GM21737 (cell line): ENCODE results near the gene TLE2.
"Not testable (repeated sequence)": the region's sequence is repeated elsewhere in the genome, so short reads cannot be mapped to it uniquely, and the experiment has no call there.

Source experiments
- ATAC-seq: cut with Tn5 transposase; IDR thresholded peaks from one replicate; pipeline ENCODE4 v1.9.1; 2021; ENCODE audit warnings: mild to moderate bottlenecking, moderate library complexity; ENCODE audit not compliant: unreplicated experiment

TLE2 gene

DNA sequence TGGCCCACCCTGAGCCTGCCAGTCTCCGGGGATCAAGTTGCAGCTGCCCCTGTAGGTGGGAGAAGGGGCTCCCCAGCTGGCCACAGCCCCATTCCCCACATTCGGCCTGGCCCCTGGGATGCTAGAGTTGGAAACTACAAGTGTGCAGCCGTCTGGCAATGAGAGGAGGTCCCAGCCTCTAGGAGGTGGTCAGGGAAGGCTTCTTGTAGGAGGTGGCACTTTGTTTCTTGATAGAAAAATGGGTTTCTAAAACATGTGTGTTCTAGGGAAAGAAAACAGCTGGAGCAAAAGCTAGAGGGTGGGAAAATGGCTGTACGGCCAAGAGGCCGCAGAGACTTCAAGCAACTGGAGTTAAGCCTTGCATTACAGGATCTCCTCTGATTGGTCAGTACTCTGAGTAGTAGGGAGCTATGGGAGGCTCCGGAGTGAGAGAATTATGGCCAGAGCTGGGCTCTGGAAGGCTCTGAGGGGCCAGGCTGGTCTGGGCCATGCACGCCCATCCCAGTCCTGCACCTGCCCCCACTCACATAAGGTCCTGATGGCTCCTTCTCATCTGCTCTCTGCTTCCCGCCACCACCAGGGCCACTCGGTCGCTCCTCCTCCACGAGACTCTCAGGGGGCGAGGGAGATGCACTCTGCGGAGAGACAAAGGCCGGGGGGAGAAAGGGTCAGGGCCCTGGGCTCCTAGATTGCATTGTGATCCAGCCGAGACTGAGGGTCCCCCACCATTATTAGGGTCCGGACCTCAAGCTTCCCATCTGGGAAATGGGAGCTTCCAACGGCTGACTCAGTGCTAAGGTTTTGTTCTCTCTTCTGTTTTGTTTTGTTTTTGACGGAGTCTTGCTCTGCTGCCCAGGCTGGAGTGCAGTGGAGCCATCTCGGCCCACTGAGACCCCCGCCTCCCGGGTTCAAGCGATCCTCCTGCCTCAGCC is 13.7 kb downstream of the TLE2 start:
- ATAC-seq = no peak

DNA sequence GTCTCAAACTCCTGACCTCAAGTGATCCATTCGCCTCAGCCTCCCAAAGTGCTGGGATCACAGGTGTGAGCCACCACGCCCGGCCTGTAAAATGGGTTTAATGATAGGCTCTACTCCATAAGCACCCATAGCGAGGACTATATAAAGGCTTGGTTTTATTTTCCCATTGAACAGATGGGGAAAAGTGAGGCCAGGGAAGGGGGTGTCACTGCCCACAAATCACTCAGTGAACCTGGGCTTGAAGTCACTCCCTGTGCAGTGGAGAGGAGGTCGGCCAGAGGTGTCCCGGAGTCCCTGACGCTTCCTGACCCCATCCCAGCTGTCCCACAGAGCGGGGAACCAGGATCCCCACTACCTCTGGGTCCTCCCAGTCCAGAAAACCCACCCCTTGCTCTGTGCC is 14.9 kb downstream of the TLE2 start:
- ATAC-seq = no peak

- ATAC-seq = no peak
These were observed 15.8 kb downstream of the TLE2 start for GRCh38 chr19:3013263-3013725.

GRCh38 chr19:3012621-3013262 is 16.3 kb downstream of the TLE2 start:
- ATAC-seq = no peak

- not testable (repeated sequence) for ATAC-seq
These were observed 17.0 kb downstream of the TLE2 start for GRCh38 chr19:3012059-3012458.

DNA sequence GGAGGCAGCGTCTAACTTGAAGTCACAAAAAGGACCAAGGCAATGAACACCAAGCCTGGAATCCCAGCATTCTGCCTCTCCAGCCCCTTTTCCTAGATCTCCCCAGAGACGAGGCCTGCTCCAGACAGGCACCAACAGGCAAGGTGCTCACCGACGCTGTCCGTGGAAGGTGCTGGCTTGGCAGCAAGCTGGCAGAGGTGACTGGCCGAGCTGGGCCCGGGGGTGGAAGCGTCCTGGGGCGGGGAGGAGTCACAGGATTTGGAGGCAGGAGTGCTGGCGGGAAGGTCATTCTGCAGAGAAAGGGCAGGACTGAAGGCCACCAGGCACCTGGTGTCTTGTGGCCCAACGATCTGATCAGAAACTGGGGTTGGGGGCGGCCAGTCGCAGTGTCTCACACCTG is 18.2 kb downstream of the TLE2 start:
- no peak for ATAC-seq

DNA sequence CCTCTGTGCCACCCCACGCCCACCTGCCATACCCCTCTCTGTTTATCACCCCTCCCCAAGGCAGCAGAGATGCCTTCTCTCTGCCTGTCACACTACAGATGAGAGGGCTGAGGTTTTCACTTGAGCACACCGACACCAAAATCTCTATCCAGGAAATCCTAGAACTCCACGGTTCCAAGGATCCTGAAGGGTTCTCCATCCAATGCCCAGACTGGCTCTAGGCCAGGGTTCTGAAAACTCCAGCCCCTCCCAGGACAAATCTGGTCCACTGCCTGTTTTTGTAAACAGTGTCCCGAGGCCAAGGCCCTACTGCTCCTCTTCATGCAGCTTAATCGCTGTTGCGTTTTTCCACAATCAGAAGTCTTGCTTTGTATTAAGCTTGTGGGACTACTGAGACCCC is 20.1 kb downstream of the TLE2 start:
- ATAC-seq = no peak

GRCh38 chr19:3007975-3008374 is 21.1 kb downstream of the TLE2 start:
- ATAC-seq = no peak

GRCh38 chr19:3006075-3006767 is 22.9 kb downstream of the TLE2 start:
- no peak for ATAC-seq

GRCh38 chr19:3005345-3005744 is 23.7 kb downstream of the TLE2 start:
- ATAC-seq = no peak

DNA sequence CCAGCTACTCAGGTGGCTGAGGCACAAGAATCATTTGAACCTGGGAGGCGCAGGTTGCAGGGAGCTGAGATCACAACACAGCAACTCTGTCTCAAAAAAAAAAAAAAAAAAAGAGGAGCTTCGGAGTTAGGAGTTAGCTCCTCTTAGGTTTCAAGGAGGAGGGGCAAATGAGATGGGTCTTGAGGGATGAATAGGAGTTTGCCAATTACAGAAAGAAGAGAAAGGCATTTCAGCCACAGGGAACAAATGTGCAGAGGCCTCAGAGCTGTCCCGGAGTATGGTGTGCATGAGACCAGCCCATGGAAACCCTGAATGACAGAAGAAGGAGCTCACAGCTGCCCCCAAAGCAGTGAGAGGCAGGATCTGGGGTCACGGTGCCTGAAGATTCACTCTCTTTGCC is 24.6 kb downstream of the TLE2 start:
- no peak for ATAC-seq

GRCh38 chr19:3003046-3003445 is 26.0 kb downstream of the TLE2 start:
- no peak for ATAC-seq

GRCh38 chr19:3001235-3001800 is 27.8 kb downstream of the TLE2 start:
- ATAC-seq = no peak

DNA sequence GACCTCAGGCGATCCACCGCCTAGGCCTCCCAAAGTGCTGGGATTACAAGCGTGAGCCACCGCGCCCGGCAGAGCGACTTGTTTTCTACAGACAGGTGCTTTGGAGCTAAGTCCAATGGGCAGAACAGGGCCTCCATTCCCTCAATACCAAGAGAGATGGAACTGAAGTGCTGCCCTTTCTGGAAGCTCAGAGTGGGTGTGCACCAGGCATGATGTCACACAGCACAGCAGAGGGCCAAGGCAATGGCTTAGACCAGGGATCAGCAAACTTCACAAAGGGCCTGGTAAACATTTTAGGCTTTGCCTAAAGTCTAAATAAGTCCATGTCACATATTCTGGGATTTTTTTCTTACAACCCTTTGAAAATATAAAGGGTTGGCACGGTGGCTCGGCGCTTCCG is 30.4 kb downstream of the TLE2 start:
- no peak for ATAC-seq

DNA sequence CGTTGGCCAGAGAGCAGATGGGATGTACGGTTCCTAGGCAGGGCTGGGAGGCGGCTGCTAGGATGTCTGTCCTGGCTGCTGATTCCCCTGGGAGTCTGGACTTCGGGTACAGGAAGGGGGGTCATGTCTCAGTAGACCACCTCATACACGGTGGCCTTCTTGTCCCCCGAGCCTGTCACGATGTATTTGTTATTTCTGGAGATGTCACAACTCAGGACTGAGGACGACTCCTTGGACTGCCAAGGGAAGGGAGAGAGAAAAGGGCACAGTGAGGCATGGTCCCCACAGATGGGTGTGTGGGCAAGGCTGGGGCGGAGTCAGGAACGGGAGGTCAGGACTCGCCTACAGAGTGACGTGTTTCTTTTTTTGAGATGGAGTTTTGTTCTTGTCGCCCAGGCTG is 31.4 kb downstream of the TLE2 start:
- no peak for ATAC-seq

DNA sequence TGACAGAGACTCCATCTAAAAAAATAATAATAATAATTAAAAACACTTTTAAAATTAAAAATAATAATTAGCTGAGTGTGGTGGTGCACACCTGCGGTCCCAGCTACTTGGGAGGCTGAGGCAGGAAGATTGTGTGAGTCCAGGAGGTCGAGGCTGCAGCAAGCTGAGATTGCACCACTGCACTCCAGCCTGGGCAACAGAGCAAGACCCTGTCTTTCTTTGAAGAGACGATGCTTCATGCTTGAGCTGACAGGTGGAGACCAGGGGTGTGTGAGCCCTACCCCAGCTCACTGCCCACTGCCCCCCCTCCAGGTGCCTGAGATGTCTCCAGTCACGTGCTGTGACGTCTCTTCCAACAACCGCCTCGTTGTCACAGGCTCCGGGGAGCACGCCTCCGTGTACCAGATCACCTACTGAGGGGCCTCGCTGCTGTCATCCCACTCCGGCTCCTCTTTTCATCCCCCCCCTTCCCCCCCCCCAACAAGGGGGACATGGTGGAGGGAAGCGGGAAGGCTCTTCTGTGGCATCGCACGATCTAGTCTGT is 34.4 kb downstream of the TLE2 start:
- no peak for ATAC-seq

GRCh38 chr19:2993579-2993978 is 35.5 kb downstream of the TLE2 start:
- no peak for ATAC-seq

- no peak for ATAC-seq
These were observed 36.1 kb downstream of the TLE2 start for GRCh38 chr19:2992958-2993357.

DNA sequence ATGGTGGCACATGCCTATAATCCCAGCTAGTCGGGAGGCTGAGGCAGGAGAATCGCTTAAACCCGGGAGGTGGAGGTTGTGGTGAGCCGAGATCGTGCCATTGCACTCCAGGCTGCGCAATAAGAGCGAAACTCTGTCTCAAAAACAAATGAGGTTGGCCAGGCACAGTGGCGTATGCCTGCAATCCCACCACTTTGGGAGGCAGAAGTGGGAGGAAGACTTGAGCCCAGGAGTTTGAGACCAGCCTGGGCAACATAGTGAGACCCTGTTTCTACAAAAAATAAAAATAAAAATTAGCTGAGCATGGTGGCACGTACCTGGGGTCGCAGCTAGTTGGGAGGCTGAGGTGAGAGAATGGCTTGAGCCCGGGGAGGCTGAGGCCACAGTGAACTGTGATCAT is 36.7 kb downstream of the TLE2 start:
- not testable (repeated sequence) for ATAC-seq

DNA sequence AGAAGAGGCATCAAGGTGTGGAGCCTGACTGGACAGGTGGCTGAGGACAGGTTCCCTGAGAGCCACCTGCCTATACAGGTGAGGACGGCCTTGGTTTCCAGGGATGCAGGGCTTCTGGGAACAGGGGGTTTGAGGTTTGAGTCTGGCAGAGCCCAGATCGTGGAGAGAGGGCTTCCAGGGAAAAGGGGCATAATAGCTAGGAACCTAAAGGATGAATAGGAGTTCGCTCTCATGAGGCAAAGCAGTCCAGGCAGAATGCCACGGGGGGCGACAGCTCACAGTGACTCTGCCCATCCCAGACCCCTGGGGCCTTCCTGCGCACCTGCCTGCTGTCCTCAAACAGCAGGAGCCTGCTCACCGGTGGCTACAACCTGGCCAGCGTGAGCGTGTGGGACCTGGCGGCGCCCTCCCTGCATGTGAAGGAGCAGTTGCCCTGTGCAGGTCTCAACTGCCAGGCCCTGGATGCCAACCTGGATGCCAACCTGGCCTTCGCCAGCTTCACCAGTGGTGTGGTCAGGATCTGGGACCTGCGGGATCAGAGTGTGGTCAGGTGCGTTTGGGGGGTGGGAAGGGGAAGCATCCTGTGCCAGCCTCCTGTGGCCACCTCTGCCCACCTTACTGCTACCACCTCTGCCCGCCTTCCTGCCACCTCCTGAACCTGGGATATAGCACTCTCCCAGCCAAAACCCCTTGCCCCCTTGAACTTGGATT is 39.7 kb downstream of the TLE2 start:
- ATAC-seq = no peak
